Vagina (tissue), 2 donors: ENCODE results near the gene KLHL29.

Source experiments
- POLR2A ChIP-seq, 2 donors: fragments of 450-650 bp; IDR thresholded peaks; one replicate each; pipeline ENCODE4 v1.6.1; 2017; ENCODE audit warnings: antibody characterized with exemption in 2 of 2, mild to moderate bottlenecking in 2 of 2, moderate library complexity in 2 of 2
- POLR2AphosphoS5 ChIP-seq, 2 donors: sonication (generic); formaldehyde crosslinking; IDR thresholded peaks; one replicate each; pipeline ENCODE4 v1.9.0; 2017; ENCODE audit warnings: antibody characterized with exemption in 2 of 2, mild to moderate bottlenecking in 2 of 2, low read depth in 1 of 2; ENCODE audit not compliant: insufficient read depth in 1 of 2
- TF ChIP-seq, protein P1 (sequence below), 3 experiments: fragments of 450-650 bp in 2 of 3; fragments of 200-600 bp in 1 of 3; sonication (generic) in 1 of 3; IDR thresholded peaks; one replicate each; pipeline ENCODE4 v1.5.1; 2017 to 2019; ENCODE audit warnings: antibody characterized with exemption in 3 of 3, mild to moderate bottlenecking in 2 of 3, moderate library complexity in 2 of 3

DNA sequence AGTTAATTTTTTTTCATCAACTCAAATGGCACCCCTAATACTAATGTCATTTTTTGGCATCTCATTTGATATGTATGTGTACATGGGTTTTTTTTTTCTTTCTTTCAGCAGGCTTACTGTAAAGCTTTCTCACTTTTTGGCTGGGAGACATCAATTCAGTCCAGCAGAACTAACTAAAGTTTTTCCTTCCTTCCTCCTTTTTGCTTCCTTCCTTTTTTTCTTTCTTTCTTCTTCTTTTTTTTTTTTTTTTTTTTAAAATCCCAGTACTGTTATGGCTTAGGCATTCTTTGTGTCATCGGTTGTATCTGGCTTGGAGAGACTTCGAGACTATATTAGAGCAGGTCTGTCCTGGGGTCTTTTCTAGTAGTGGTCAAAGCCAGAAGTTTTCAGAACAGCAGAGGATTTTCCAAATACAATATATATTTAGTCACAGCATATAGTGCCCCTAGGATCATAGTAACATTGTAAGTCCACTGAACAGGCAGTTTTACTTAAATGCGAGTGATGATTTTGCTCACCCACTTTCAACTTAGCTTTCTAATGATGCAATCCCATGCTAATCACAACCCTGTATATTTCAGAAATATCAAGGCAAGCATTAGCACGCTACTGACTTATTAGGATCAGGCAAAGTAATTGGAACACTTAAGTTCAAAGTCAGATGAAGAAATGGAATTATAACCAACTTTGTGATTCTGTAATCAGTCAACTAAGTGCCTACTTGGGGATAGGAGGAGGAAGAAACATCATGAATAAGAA, 4.0 kb downstream of the KLHL29 start:
- TF ChIP-seq, protein P1, sequence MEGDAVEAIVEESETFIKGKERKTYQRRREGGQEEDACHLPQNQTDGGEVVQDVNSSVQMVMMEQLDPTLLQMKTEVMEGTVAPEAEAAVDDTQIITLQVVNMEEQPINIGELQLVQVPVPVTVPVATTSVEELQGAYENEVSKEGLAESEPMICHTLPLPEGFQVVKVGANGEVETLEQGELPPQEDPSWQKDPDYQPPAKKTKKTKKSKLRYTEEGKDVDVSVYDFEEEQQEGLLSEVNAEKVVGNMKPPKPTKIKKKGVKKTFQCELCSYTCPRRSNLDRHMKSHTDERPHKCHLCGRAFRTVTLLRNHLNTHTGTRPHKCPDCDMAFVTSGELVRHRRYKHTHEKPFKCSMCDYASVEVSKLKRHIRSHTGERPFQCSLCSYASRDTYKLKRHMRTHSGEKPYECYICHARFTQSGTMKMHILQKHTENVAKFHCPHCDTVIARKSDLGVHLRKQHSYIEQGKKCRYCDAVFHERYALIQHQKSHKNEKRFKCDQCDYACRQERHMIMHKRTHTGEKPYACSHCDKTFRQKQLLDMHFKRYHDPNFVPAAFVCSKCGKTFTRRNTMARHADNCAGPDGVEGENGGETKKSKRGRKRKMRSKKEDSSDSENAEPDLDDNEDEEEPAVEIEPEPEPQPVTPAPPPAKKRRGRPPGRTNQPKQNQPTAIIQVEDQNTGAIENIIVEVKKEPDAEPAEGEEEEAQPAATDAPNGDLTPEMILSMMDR (IDR thresholded peaks at IDR 0.05) = no peak
- TF ChIP-seq POLR2A (IDR thresholded peaks at IDR 0.05) = no peak
- TF ChIP-seq POLR2AphosphoS5 (IDR thresholded peaks at IDR 0.05; ENCODE audit: insufficient read depth in 1 of 2, low read depth in 1 of 2) = no peak
